Caki2 (cell line): Measurements from ENCODE around the gene TPK1. TPM values are rescaled to one million over a fixed set of nuclear protein-coding genes. Genes with fewer than 3 reads are reported as not detected.
"Not testable (repeated sequence)": the region's sequence is repeated elsewhere in the genome, so short reads cannot be mapped to it uniquely, and the experiment has no call there.

Experiments
- DNase-seq: peaks from one replicate; pipeline ENCODE4 v3.0.0-alpha.2; 2015; ENCODE audit warnings: low read depth
- in situ Hi-C: cut with HindIII; loops from 2 replicates; pipeline ENCODE4 v1.10.0; 2016; ENCODE audit warnings: low sequenced_read_pairs, low pct_unique_long_range_greater_than_20kb, mixed read lengths
- total RNA-seq: library from RNA; depleted of rRNA; stranded (reverse); fragments of >200 nt; shearing (Covaris generic); gene quantifications from 2 replicates; pipeline ENCODE4 v1.2.3, GENCODE V29; 2014; ENCODE audit warnings: low replicate concordance

The TPK1 gene
- total RNA-seq, 1 experiment from 2014 or later: 37.9 TPM

- no peak for DNase-seq
- in situ Hi-C loops: no loop called here
These were observed 49.3 kb downstream of the TPK1 start for GRCh38 chr7:144786522-144786921.

GRCh38 chr7:144786079-144786478 is 49.8 kb downstream of the TPK1 start:
- DNase-seq: no peak

GRCh38 chr7:144785521-144785920 is 50.3 kb downstream of the TPK1 start:
- DNase-seq: no peak
- in situ Hi-C loops: no loop called here

More at GRCh38 chr7:144786079-144786478, 49.8 kb downstream of the TPK1 start:
- in situ Hi-C loops: no loop called here

- in situ Hi-C loops: no loop called here
- DNase-seq: no peak
These were observed 50.9 kb downstream of the TPK1 start for GRCh38 chr7:144784943-144785342.

GRCh38 chr7:144784441-144784840 is 51.4 kb downstream of the TPK1 start:
- in situ Hi-C loops: no loop called here

GRCh38 chr7:144782883-144783282 is 53.0 kb downstream of the TPK1 start:
- in situ Hi-C loops: no loop called here
- DNase-seq: no peak

More at GRCh38 chr7:144784441-144784840, 51.4 kb downstream of the TPK1 start:
- no peak for DNase-seq

- DNase-seq: no peak
- in situ Hi-C loops: no loop called here
These were observed 55.7 kb downstream of the TPK1 start for GRCh38 chr7:144780071-144780608.

- not testable (repeated sequence) for DNase-seq
These were observed 58.0 kb downstream of the TPK1 start for GRCh38 chr7:144777889-144778288.

GRCh38 chr7:144777005-144777839 is 58.6 kb downstream of the TPK1 start:
- in situ Hi-C loops: no loop called here
- DNase-seq: no peak

More at GRCh38 chr7:144777889-144778288, 58.0 kb downstream of the TPK1 start:
- in situ Hi-C loops: not testable (repeated sequence)

GRCh38 chr7:144776447-144776846 is 59.4 kb downstream of the TPK1 start:
- DNase-seq: no peak
- in situ Hi-C loops: no loop called here

- in situ Hi-C loops: no loop called here
- no peak for DNase-seq
These were observed 60.1 kb downstream of the TPK1 start for GRCh38 chr7:144775749-144776148.

- DNase-seq: no peak
- in situ Hi-C loops: no loop called here
These were observed 63.9 kb downstream of the TPK1 start for GRCh38 chr7:144771927-144772326.

- DNase-seq: no peak
- in situ Hi-C loops: no loop called here
These were observed 64.7 kb downstream of the TPK1 start for GRCh38 chr7:144771174-144771573.

GRCh38 chr7:144769352-144769751 is 66.5 kb downstream of the TPK1 start:
- in situ Hi-C loops: no loop called here
- no peak for DNase-seq

GRCh38 chr7:144768633-144769032 is 67.2 kb downstream of the TPK1 start:
- no peak for DNase-seq
- in situ Hi-C loops: no loop called here

- in situ Hi-C loops: no loop called here
- DNase-seq: no peak
These were observed 72.6 kb downstream of the TPK1 start for GRCh38 chr7:144763291-144763690.

- DNase-seq: no peak
- in situ Hi-C loops: no loop called here
These were observed 73.0 kb downstream of the TPK1 start for GRCh38 chr7:144762853-144763252.

GRCh38 chr7:144761493-144761892 is 74.4 kb downstream of the TPK1 start:
- in situ Hi-C loops: no loop called here
- no peak for DNase-seq

GRCh38 chr7:144759653-144760052 is 76.2 kb downstream of the TPK1 start:
- in situ Hi-C loops: no loop called here

GRCh38 chr7:144747936-144748335 is 87.9 kb downstream of the TPK1 start:
- in situ Hi-C loops: no loop called here
- no peak for DNase-seq

More at GRCh38 chr7:144759653-144760052, 76.2 kb downstream of the TPK1 start:
- no peak for DNase-seq
